ENCODE data around the gene PANX3.

Gene PANX3

GRCh38 chr11:124644426-124645280 lies 33.4 kb downstream of the PANX3 start:
- TF ChIP-seq TAF1 (IDR thresholded peaks at IDR 0.05; ENCODE audit: borderline replicate concordance, insufficient read depth, low read length) (no peak), FOXP2 (optimal IDR thresholded peaks at IDR 0.05; ENCODE audit: borderline replicate concordance, extremely low read depth, extremely low read length, insufficient read depth) (no peak), POLR2AphosphoS5 (IDR thresholded peaks at IDR 0.05; ENCODE audit: low read depth, low read length) (no peak), SIN3A (IDR thresholded peaks at IDR 0.05; ENCODE audit: borderline replicate concordance, insufficient read depth, low read length) (no peak), REST (IDR thresholded peaks at IDR 0.05; ENCODE audit: insufficient read depth in 1 of 2, low read depth in 2 of 2, low read length in 2 of 2) (no peak)

- TF ChIP-seq POLR2AphosphoS5 (IDR thresholded peaks at IDR 0.05; ENCODE audit: low read depth, low read length) (no peak), FOXP2 (optimal IDR thresholded peaks at IDR 0.05; ENCODE audit: borderline replicate concordance, extremely low read depth, extremely low read length, insufficient read depth) (no peak), REST (IDR thresholded peaks at IDR 0.05; ENCODE audit: insufficient read depth in 1 of 2, low read depth in 2 of 2, low read length in 2 of 2) (no peak), TAF1 (IDR thresholded peaks at IDR 0.05; ENCODE audit: borderline replicate concordance, insufficient read depth, low read length) (no peak), SIN3A (IDR thresholded peaks at IDR 0.05; ENCODE audit: borderline replicate concordance, insufficient read depth, low read length) (no peak)
Measured at GRCh38 chr11:124646148-124646547, 34.9 kb downstream of the PANX3 start.

GRCh38 chr11:124648610-124649009 lies 37.4 kb downstream of the PANX3 start:
- no peak for TF ChIP-seq FOXP2 (optimal IDR thresholded peaks at IDR 0.05; ENCODE audit: borderline replicate concordance, extremely low read depth, extremely low read length, insufficient read depth)
- TF ChIP-seq SIN3A (IDR thresholded peaks at IDR 0.05; ENCODE audit: borderline replicate concordance, insufficient read depth, low read length), result no peak
- TF ChIP-seq REST (IDR thresholded peaks at IDR 0.05; ENCODE audit: insufficient read depth in 1 of 2, low read depth in 2 of 2, low read length in 2 of 2), result no peak
- TF ChIP-seq TAF1 (IDR thresholded peaks at IDR 0.05; ENCODE audit: borderline replicate concordance, insufficient read depth, low read length), result no peak
- TF ChIP-seq POLR2AphosphoS5 (IDR thresholded peaks at IDR 0.05; ENCODE audit: low read depth, low read length), result no peak

GRCh38 chr11:124656774-124657630 lies 45.8 kb downstream of the PANX3 start:
- TF ChIP-seq POLR2AphosphoS5 (IDR thresholded peaks at IDR 0.05; ENCODE audit: low read depth, low read length), result no peak

- no peak for TF ChIP-seq FOXP2 (optimal IDR thresholded peaks at IDR 0.05; ENCODE audit: borderline replicate concordance, extremely low read depth, extremely low read length, insufficient read depth)
- TF ChIP-seq SIN3A (IDR thresholded peaks at IDR 0.05; ENCODE audit: borderline replicate concordance, insufficient read depth, low read length), result no peak
- no peak for TF ChIP-seq REST (IDR thresholded peaks at IDR 0.05; ENCODE audit: insufficient read depth in 1 of 2, low read depth in 2 of 2, low read length in 2 of 2)
- no peak for TF ChIP-seq TAF1 (IDR thresholded peaks at IDR 0.05; ENCODE audit: borderline replicate concordance, insufficient read depth, low read length)
- TF ChIP-seq POLR2AphosphoS5 (IDR thresholded peaks at IDR 0.05; ENCODE audit: low read depth, low read length), result no peak
Measured at GRCh38 chr11:124657904-124658303, 46.7 kb downstream of the PANX3 start.
